Upper lobe of left lung (tissue), 4 donors: ENCODE results near the gene PKDCC.

ENCODE experiments used
- EP300 ChIP-seq, 4 donors: sonication (generic); formaldehyde crosslinking; IDR thresholded peaks; one replicate each; pipeline ENCODE4 v1.5.1; 2017; ENCODE audit warnings: antibody characterized with exemption in 4 of 4, control low read depth in 2 of 4
- POLR2AphosphoS5 ChIP-seq, 2 donors: sonication (generic); formaldehyde crosslinking; IDR thresholded peaks; one replicate each; pipeline ENCODE4 v1.5.1; 2017; ENCODE audit warnings: antibody characterized with exemption in 2 of 2
- TF ChIP-seq, protein P1 (sequence below), 6 experiments: fragments of 450-650 bp in 4 of 6; fragments of 200-600 bp in 2 of 6; sonication (generic) in 2 of 6; IDR thresholded peaks; one replicate each; pipeline ENCODE4 v1.5.1; 2016 to 2019; ENCODE audit warnings: antibody characterized with exemption in 6 of 6

DNA sequence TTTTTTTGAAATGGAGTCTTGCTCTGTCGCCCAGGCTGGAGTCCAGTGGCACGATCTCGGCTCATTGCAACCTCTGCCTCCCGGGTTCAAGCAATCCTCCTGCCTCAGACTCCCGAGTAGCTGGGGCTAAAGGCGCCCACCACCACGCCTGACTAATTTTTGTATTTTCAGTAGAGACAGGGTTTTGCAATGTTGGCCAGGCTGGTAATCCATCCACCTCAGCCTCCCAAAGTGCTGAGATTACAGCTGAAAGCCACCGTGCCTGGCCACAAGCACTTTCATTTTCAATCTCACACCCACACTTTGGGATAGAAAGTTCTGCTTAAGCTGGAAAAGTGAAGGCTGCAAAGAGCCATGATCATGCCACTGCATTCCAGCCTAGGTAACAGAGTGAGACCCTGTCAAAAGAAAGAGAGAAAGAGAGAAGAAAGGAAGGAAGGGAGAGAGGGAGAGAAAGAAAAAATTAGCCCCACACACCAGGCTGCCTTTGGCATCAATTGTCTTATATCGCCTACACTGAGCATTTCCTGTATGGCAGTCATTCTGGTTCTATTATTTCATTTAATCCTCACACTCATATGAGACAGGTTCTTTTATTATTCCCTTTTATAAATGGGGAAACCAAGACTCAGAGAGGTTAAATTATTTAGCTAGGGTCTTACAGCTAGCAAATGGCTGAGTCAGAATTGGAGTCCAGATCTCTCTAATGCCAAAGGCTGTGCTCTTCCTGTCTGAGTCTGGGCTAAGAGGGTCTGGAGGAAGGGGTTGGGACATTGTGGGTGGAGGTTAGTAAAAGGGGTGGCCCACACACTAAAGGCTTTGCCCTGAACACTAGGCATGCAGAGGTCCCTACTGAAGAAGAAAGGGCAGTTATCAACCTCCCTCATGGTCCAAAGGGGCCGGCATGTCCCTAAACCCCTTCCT, 37.9 kb upstream of the PKDCC start:
- TF ChIP-seq, protein P1, sequence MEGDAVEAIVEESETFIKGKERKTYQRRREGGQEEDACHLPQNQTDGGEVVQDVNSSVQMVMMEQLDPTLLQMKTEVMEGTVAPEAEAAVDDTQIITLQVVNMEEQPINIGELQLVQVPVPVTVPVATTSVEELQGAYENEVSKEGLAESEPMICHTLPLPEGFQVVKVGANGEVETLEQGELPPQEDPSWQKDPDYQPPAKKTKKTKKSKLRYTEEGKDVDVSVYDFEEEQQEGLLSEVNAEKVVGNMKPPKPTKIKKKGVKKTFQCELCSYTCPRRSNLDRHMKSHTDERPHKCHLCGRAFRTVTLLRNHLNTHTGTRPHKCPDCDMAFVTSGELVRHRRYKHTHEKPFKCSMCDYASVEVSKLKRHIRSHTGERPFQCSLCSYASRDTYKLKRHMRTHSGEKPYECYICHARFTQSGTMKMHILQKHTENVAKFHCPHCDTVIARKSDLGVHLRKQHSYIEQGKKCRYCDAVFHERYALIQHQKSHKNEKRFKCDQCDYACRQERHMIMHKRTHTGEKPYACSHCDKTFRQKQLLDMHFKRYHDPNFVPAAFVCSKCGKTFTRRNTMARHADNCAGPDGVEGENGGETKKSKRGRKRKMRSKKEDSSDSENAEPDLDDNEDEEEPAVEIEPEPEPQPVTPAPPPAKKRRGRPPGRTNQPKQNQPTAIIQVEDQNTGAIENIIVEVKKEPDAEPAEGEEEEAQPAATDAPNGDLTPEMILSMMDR (IDR thresholded peaks at IDR 0.05): no peak
- TF ChIP-seq POLR2AphosphoS5 (IDR thresholded peaks at IDR 0.05) (no peak), EP300 (IDR thresholded peaks at IDR 0.05) (no peak)
